DMS114 treated with DMSO at 0.1 percent for 48 hours (cell line): Measurements from ENCODE around the gene KIF17.
"Not testable (repeated sequence)": the region's sequence is repeated elsewhere in the genome, so short reads cannot be mapped to it uniquely, and the experiment has no call there.

Experiments used
- DNase-seq: peaks from one replicate; lab custom pipeline; 2025; ENCODE audit not compliant: unreplicated experiment; lab: John Stamatoyannopoulos, UW

KIF17 gene

GRCh38 chr1:20727746-20728316 lies 10.0 kb upstream of the KIF17 start:
- DNase-seq = no peak

- DNase-seq = no peak
These were observed 9.3 kb upstream of the KIF17 start for GRCh38 chr1:20726932-20727745.

- no peak for DNase-seq
These were observed 8.5 kb upstream of the KIF17 start for GRCh38 chr1:20726118-20726911.

GRCh38 chr1:20725189-20726117 lies 7.6 kb upstream of the KIF17 start:
- no peak for DNase-seq

GRCh38 chr1:20724364-20725188 lies 6.8 kb upstream of the KIF17 start:
- DNase-seq = no peak

- DNase-seq = no peak
These were observed 5.9 kb upstream of the KIF17 start for GRCh38 chr1:20723537-20724363.

GRCh38 chr1:20723159-20723536 lies 5.3 kb upstream of the KIF17 start:
- no peak for DNase-seq

GRCh38 chr1:20721117-20722061 lies 3.6 kb upstream of the KIF17 start:
- DNase-seq = no peak

- DNase-seq = no peak
These were observed 2.9 kb upstream of the KIF17 start for GRCh38 chr1:20720631-20721091.

GRCh38 chr1:20719871-20720620 lies 2.2 kb upstream of the KIF17 start:
- DNase-seq = no peak

GRCh38 chr1:20719261-20719660 lies 1.5 kb upstream of the KIF17 start:
- no peak for DNase-seq

- not testable (repeated sequence) for DNase-seq
These were observed 606 bp upstream of the KIF17 start for GRCh38 chr1:20718343-20718882.

- DNase-seq = no peak
These were observed 1.6 kb downstream of the KIF17 start for GRCh38 chr1:20716232-20716631.

GRCh38 chr1:20715406-20715805 lies 2.4 kb downstream of the KIF17 start:
- no peak for DNase-seq

- DNase-seq = no peak
These were observed 4.4 kb downstream of the KIF17 start for GRCh38 chr1:20713440-20713839.

GRCh38 chr1:20712215-20712577 lies 5.6 kb downstream of the KIF17 start:
- no peak for DNase-seq
